Neutrophil (primary cell): ENCODE data around the gene MARVELD1.

Experiments
- H3K27ac ChIP-seq: fragments of 200-600 bp; sonication (generic); 2 replicates; pipeline ENCODE4 v1.5.1; 2016; ENCODE audit warnings: mild to moderate bottlenecking, moderate library complexity
- H3K27me3 ChIP-seq: fragments of 200-600 bp; sonication (generic); 2 replicates; pipeline ENCODE4 v1.6.0; 2016; ENCODE audit warnings: mild to moderate bottlenecking
- H3K36me3 ChIP-seq: fragments of 200-600 bp; sonication (generic); 2 replicates; pipeline ENCODE4 v1.5.1; 2017
- H3K4me1 ChIP-seq, 2 experiments: fragments of 200-600 bp in 1 of 2; sonication (generic) in 1 of 2; 1 replicate in 1 of 2; 2 replicates in 1 of 2; pipeline versions ENCODE4 v1.5.1 to v1.6.1; 2013 to 2016; ENCODE audit warnings: low read depth in 1 of 2, low read length in 1 of 2, mild to moderate bottlenecking in 1 of 2, moderate library complexity in 1 of 2; ENCODE audit not compliant: control insufficient read depth in 1 of 2, insufficient read depth in 1 of 2
- H3K4me3 ChIP-seq, 2 experiments: fragments of 200-600 bp in 1 of 2; sonication (generic) in 1 of 2; 1 replicate in 1 of 2; 2 replicates in 1 of 2; pipeline ENCODE4 v1.5.1; 2013 to 2016; ENCODE audit warnings: low read depth in 1 of 2, low read length in 1 of 2, mild to moderate bottlenecking in 1 of 2, moderate library complexity in 1 of 2
- H3K9me3 ChIP-seq: fragments of 200-600 bp; sonication (generic); 2 replicates; pipeline ENCODE4 v1.5.1; 2016
- CTCF ChIP-seq: fragments of 200-600 bp; sonication (generic); IDR thresholded peaks from 2 replicates; pipeline ENCODE4 v1.5.1; 2016; ENCODE audit warnings: antibody characterized with exemption

The MARVELD1 gene

DNA sequence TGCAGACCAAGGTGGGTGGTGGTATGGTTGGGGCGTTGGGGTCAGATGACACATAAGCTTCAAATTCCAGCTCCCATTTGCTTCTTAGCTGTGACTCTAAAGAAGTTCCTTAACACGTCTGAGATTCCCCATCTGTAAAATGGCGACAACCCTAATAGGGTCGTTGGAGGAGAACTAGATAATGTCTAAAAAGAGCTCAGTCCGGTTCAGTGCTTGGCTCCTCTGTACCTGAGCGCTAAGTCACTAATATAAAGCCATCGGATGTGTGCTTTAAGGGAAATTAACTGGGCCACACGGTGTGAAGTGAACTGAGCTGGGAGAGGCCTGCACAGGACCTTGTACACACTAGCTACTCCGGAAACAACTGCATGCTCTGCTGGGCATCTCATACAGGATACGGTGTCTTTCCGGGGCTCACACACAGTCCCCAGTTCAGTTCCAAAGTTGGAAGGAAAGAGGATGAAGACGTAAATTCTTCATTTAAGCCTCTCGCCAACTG lies 22.9 kb downstream of the MARVELD1 start:
- H3K9me3 ChIP-seq = no peaks in the 10 kb centered on the region
- peaks cover 31% of the 10 kb centered on the region for H3K36me3 ChIP-seq
- TF ChIP-seq CTCF = no peak
- peak overlapping the region; percentile 71 to 85 for H3K4me3 ChIP-seq
- H3K27me3 ChIP-seq = no peaks in the 10 kb centered on the region
- peak overlapping the region; percentile 93 for H3K27ac ChIP-seq
- H3K4me1 ChIP-seq = peaks cover 17% of the 10 kb centered on the region in 2 experiments

DNA sequence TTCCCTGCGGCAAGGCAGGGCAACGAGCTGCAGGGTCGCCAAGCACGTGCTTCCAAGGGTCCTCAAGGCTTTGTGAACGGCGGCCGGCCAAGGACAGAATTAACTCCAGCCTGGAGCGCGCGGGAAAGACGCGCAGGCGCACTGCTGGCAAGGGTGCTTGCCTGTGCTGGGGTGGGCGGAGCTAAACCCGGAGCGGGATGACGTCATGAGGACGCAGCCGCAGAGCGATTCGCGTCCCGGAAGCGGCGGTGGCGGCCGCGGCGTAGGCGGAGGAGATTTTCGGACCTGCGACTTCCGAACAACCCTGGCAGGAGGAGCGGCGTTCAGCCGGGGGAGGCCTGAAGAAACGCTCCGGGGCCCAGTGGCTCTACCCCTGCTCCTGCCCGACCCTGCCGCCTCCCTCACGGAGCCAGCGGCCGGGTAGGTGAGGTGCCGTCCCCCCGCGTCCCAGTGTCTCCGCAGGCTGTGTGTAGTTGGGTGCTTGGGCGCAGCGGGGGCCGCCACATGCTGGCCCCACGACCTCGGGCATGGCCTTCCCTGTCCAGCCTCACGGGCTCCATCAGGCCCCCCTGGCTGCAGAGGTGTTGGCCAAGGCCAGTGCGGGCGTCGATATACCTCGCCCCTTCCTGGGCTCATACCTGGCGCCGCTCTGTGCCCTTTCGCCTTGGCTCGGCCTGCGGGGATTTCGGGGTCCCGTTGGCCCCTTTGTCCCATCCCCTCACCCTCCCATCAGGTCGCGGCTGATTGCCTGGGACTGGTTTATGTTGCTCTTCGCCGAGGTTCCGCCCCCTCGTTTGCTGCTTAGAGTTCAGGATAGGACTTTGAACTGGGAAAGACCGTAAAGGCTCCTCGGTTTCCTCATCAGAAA lies 23.6 kb downstream of the MARVELD1 start, which contains the start of gene ZFYVE27:
ZFYVE27 (plus strand) TSS at position 227 of the 868 bp plus-strand sequence. CDS start 1,350 bp downstream, outside the sequence.
- no peaks in the 10 kb centered on the region for H3K9me3 ChIP-seq
- no peaks in the 10 kb centered on the region for H3K27me3 ChIP-seq
- H3K36me3 ChIP-seq = peaks cover 35% of the 10 kb centered on the region
- peak within 1 kb of the TSS; percentile 71 to 85 for H3K4me3 ChIP-seq
- peak within 1 kb of the TSS; percentile 93 for H3K27ac ChIP-seq
- H3K4me1 ChIP-seq = peaks cover 17% of the 10 kb centered on the region in 2 experiments
- TF ChIP-seq CTCF = peak; percentile 16

DNA sequence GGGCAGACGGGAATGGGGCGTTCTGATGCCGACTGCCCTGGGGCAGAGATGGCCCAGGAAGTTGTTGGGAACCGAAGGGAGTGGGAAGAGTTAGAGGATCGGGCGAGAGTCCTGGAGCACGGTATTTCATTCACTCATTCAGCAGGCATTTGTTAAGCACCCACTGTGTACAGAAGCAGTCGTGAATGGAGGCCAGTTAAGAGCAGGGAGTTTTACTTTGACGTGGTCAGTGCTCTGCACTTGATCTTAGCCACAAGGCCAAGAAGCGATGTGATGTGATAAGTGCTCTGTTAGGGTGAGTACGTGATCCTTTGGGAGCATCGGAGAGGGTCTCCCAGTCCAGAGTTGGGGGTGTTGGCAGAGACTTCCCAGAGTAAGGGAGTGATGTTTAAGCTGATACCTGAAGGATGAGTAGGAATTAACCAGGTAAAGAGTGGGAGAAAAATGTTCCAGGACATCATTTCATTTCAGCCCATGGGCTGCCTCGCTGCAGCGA lies 24.3 kb downstream of the MARVELD1 start:
- Histone ChIP-seq H3K4me3 (peak overlapping the region; percentile 71 to 85), H3K4me1 (peaks cover 17% of the 10 kb centered on the region in 2 experiments), H3K27ac (peak overlapping the region; percentile 93), H3K9me3 (no peaks in the 10 kb centered on the region), H3K27me3 (no peaks in the 10 kb centered on the region), H3K36me3 (peaks cover 38% of the 10 kb centered on the region)
- TF ChIP-seq CTCF = no peak

DNA sequence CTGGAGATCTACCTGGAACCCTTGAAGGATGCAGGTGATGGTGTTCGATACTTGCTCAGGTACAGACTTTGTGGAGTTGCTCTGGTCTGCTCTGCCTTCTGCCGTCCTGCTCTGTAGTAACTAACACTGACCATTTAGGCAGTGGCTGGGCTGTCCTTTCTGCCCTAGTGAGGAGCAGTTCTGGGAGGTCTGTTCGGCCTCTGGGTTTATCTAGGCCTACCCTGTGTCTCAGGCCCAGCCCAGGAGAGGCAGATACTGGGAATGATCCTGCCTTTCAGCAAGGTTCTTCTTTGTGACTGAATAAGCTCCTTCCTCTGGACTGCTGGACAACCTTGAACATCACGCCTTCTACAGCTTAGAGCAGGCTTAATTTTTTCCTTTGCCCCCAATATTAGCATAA lies 25.1 kb downstream of the MARVELD1 start:
- no peaks in the 10 kb centered on the region for H3K27me3 ChIP-seq
- H3K27ac ChIP-seq = no peak overlapping the region
- no peaks in the 10 kb centered on the region for H3K9me3 ChIP-seq
- peak overlapping the region; percentile 71 to 85 for H3K4me3 ChIP-seq
- H3K36me3 ChIP-seq = peaks cover 46% of the 10 kb centered on the region
- H3K4me1 ChIP-seq = peaks cover 17% of the 10 kb centered on the region in 2 experiments
- TF ChIP-seq CTCF = no peak

GRCh38 chr10:97740613-97741012 lies 27.1 kb downstream of the MARVELD1 start:
- Histone ChIP-seq H3K9me3 (no peaks in the 10 kb centered on the region), H3K36me3 (peaks cover 66% of the 10 kb centered on the region), H3K4me1 (peaks cover 17% of the 10 kb centered on the region in 2 experiments), H3K27ac (no peak overlapping the region), H3K4me3 (no peak overlapping the region), H3K27me3 (no peaks in the 10 kb centered on the region)
- TF ChIP-seq CTCF = no peak
